Measurements from ENCODE around the gene SARS2.
A peak's percentile ranks its signal among the peaks of the same experiment; 100 is the strongest.

SARS2 gene

GRCh38 chr19:38900743-38901190 lies 29.8 kb downstream of the SARS2 start:
- WGBS (ENCODE audit: insufficient coverage) = 33% methylated on average over 1 of the region's 3 CpGs
- POLR2A ChIA-PET = interaction anchor here (0.6 to 0.7 kb wide), 2 partner anchors 26 to 52 kb away, joined by 3 to 8 read pairs; no protein-coding TSS in a partner anchor

GRCh38 chr19:38900202-38900629 lies 30.3 kb downstream of the SARS2 start:
- Histone ChIP-seq H3K36me3 (ENCODE audit: control insufficient read depth in 4 of 4, insufficient read depth in 4 of 4, low read length in 3 of 4) (peaks cover 2 to 13% (median 9%) of the 10 kb centered on the region in 4 experiments), H3K27ac (ENCODE audit: insufficient read depth in 1 of 2, low read depth in 1 of 2, low read length in 2 of 2, poor library complexity in 1 of 2, severe bottlenecking in 2 of 2) (peak overlapping the region; percentile 88 to 96), H3K9me3 (ENCODE audit: control extremely low read depth in 1 of 5, control insufficient read depth in 4 of 5, insufficient read depth in 2 of 5, low read depth in 1 of 5, low read length in 4 of 5) (no peaks in the 10 kb centered on the region), H3K4me1 (ENCODE audit: control extremely low read depth in 1 of 4, control insufficient read depth in 4 of 4, insufficient read depth in 4 of 4, low read length in 3 of 4) (peaks cover 0 to 26% (median 18%) of the 10 kb centered on the region in 4 experiments), H3K27me3 (replicated peaks in 2 of 5; ENCODE audit: control insufficient read depth in 4 of 5, insufficient read depth in 5 of 5, low read length in 4 of 5) (no peaks in the 10 kb centered on the region), H3K4me3 (ENCODE audit: control insufficient read depth in 1 of 7, extremely low read depth in 1 of 7, insufficient read depth in 4 of 7, low read depth in 2 of 7, low read length in 6 of 7) (peak overlapping the region; percentile 60 to 95 (median 82))
- ChIA-PET POLR2A (interaction anchor here (0.6 to 1.1 kb wide), 5 partner anchors 27 to 170 kb away, joined by 3 to 5 read pairs (median 3); partner anchors contain the start of gene ECH1), CTCF (interaction anchor here (0.6 to 1.4 kb wide), 6 partner anchors 12 to 53 kb away, joined by 3 read pairs; partner anchors contain the start of genes CCER2, MRPS12 and SARS2)
- 0% methylated on average over 7 of the region's 8 CpGs for WGBS (ENCODE audit: insufficient coverage)
- peak in 1 of 3 donors; percentile 30 for DNase-seq

More at GRCh38 chr19:38900743-38901190, 29.8 kb downstream of the SARS2 start:
- Histone ChIP-seq H3K4me1 (ENCODE audit: control extremely low read depth in 1 of 4, control insufficient read depth in 4 of 4, insufficient read depth in 4 of 4, low read length in 3 of 4) (peaks cover 0 to 23% (median 15%) of the 10 kb centered on the region in 4 experiments), H3K27me3 (replicated peaks in 2 of 5; ENCODE audit: control insufficient read depth in 4 of 5, insufficient read depth in 5 of 5, low read length in 4 of 5) (no peaks in the 10 kb centered on the region), H3K27ac (ENCODE audit: insufficient read depth in 1 of 2, low read depth in 1 of 2, low read length in 2 of 2, poor library complexity in 1 of 2, severe bottlenecking in 2 of 2) (peak overlapping the region; percentile 88 to 96), H3K9me3 (ENCODE audit: control extremely low read depth in 1 of 5, control insufficient read depth in 4 of 5, insufficient read depth in 2 of 5, low read depth in 1 of 5, low read length in 4 of 5) (no peaks in the 10 kb centered on the region), H3K36me3 (ENCODE audit: control insufficient read depth in 4 of 4, insufficient read depth in 4 of 4, low read length in 3 of 4) (peaks cover 2 to 18% (median 14%) of the 10 kb centered on the region in 4 experiments), H3K4me3 (ENCODE audit: control insufficient read depth in 1 of 7, extremely low read depth in 1 of 7, insufficient read depth in 4 of 7, low read depth in 2 of 7, low read length in 6 of 7) (peak overlapping the region in 6 of 7 experiments; percentile 4 to 95 (median 84))
- CTCF ChIA-PET = interaction anchor here (0.9 to 1.4 kb wide), 5 partner anchors 11 to 54 kb away, joined by 3 read pairs; partner anchors contain the start of genes CCER2, MRPS12 and SARS2
- DNase-seq = no peak

DNA sequence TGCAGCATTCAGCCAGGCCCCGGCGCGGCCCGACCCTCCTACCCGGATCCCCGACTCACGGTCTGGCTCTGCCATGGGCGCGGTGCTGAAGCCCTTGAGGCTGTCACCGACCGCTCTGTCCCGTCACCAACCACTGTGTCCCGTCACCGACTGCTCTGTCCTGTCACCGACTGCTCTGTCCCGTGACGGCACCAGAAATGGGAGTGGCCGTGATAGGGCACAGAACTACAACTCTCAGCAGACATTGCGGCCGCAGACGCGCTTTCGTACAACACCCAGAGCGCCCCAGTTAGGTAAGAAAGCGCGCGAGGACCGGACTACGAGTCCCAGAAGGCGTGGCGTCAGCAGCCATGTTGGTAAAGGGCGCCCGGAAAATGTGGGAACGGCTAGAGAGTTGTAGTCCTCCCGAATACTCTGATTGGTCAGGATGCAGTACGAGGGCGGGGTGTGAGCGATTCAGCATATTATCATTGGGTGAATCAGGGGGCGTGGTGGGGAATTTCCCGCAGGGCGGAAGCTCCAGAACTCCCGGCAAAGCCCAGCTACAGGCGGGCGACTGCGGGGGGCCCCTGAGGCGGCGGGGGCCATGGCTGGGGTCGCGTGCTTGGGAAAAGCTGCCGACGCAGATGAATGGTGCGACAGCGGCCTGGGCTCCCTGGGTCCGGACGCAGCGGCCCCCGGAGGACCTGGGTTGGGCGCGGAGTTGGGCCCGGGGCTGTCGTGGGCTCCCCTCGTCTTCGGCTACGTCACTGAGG lies 30.9 kb downstream of the SARS2 start, which contains the start of the genes NFKBIB and SIRT2:
Gene NFKBIB (plus strand): TSS at position 523 of the 755 bp plus-strand sequence. CDS start 64 bp downstream, at position 587.
Gene SIRT2 (minus strand): TSS at position 172 of the 755 bp plus-strand sequence. CDS start 97 bp downstream, at position 75.
- peak within 1 kb of the TSS; percentile 60 to 95 (median 83) for H3K4me3 ChIP-seq (ENCODE audit: control insufficient read depth in 1 of 7, extremely low read depth in 1 of 7, insufficient read depth in 4 of 7, low read depth in 2 of 7, low read length in 6 of 7)
- DNase-seq = peak; percentile 100
- ChIA-PET POLR2A (interaction anchor here (0.6 to 1.1 kb wide), 4 partner anchors 48 to 169 kb away, joined by 3 to 5 read pairs (median 4); partner anchors contain the start of gene ECH1), CTCF (interaction anchor here (0.6 to 1.4 kb wide), 3 partner anchors 31 to 53 kb away, joined by 3 read pairs; partner anchors contain the start of genes MRPS12 and SARS2)
- peaks cover 0 to 31% (median 24%) of the 10 kb centered on the region in 4 experiments for H3K4me1 ChIP-seq (ENCODE audit: control extremely low read depth in 1 of 4, control insufficient read depth in 4 of 4, insufficient read depth in 4 of 4, low read length in 3 of 4)
- under 1% methylated on average over 63 of the region's 64 CpGs for WGBS (ENCODE audit: insufficient coverage)
- H3K27ac ChIP-seq (ENCODE audit: insufficient read depth in 1 of 2, low read depth in 1 of 2, low read length in 2 of 2, poor library complexity in 1 of 2, severe bottlenecking in 2 of 2) = peak within 1 kb of the TSS; percentile 88 to 96
- H3K27me3 ChIP-seq (replicated peaks in 2 of 5; ENCODE audit: control insufficient read depth in 4 of 5, insufficient read depth in 5 of 5, low read length in 4 of 5) = no peaks in the 10 kb centered on the region
- no peaks in the 10 kb centered on the region for H3K9me3 ChIP-seq (ENCODE audit: control extremely low read depth in 1 of 5, control insufficient read depth in 4 of 5, insufficient read depth in 2 of 5, low read depth in 1 of 5, low read length in 4 of 5)
- peaks cover 2 to 7% (median 7%) of the 10 kb centered on the region in 4 experiments for H3K36me3 ChIP-seq (ENCODE audit: control insufficient read depth in 4 of 4, insufficient read depth in 4 of 4, low read length in 3 of 4)

DNA sequence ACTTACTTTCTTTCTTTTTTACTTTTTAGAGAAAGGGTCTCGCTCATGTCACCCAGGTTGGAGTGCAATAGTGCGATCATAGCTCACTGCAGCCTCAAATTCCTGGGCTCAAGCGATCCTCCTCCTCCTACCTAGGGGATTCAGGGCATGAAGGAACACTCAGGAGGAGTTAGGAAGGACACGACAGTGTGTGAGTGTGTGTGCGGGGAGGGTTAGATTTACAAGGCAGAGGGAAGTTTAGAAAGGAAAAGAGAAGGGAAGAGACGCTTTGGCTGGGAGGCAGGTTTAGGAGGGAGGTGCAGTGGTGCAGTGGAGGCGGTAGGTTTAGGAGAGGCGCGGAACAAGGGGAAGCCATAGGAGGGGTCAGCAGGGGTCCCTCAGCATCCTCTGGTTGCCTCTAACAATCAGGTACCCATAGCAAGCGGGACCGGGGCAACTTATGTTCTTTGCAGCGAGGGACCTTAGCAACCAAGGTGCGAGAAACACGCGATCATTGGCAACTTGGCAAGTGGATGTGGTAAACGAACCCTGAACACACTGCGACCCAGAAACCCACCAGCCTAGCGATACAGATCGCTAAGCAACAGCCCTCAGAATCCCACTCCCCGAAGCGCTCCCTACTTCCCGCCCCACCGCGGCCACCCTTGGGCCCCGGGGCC lies 31.6 kb downstream of the SARS2 start:
- ChIA-PET POLR2A (interaction anchor here (1.1 kb wide), 1 partner anchor 50 kb away, joined by 3 read pairs; no protein-coding TSS in a partner anchor), CTCF (no interaction called here)
- no peak for DNase-seq
- H3K4me1 ChIP-seq (ENCODE audit: control extremely low read depth in 1 of 4, control insufficient read depth in 4 of 4, insufficient read depth in 4 of 4, low read length in 3 of 4) = peaks cover 0 to 32% (median 25%) of the 10 kb centered on the region in 4 experiments
- no peaks in the 10 kb centered on the region for H3K9me3 ChIP-seq (ENCODE audit: control extremely low read depth in 1 of 5, control insufficient read depth in 4 of 5, insufficient read depth in 2 of 5, low read depth in 1 of 5, low read length in 4 of 5)
- WGBS (ENCODE audit: insufficient coverage) = 4% methylated on average over 21 of the region's 25 CpGs
- no peaks in the 10 kb centered on the region for H3K27me3 ChIP-seq (replicated peaks in 2 of 5; ENCODE audit: control insufficient read depth in 4 of 5, insufficient read depth in 5 of 5, low read length in 4 of 5)
- H3K4me3 ChIP-seq (ENCODE audit: control insufficient read depth in 1 of 7, extremely low read depth in 1 of 7, insufficient read depth in 4 of 7, low read depth in 2 of 7, low read length in 6 of 7) = peak overlapping the region; percentile 50 to 95 (median 83)
- H3K36me3 ChIP-seq (ENCODE audit: control insufficient read depth in 4 of 4, insufficient read depth in 4 of 4, low read length in 3 of 4) = no peaks in the 10 kb centered on the region
- H3K27ac ChIP-seq (ENCODE audit: insufficient read depth in 1 of 2, low read depth in 1 of 2, low read length in 2 of 2, poor library complexity in 1 of 2, severe bottlenecking in 2 of 2) = peak overlapping the region; percentile 64 to 96

DNA sequence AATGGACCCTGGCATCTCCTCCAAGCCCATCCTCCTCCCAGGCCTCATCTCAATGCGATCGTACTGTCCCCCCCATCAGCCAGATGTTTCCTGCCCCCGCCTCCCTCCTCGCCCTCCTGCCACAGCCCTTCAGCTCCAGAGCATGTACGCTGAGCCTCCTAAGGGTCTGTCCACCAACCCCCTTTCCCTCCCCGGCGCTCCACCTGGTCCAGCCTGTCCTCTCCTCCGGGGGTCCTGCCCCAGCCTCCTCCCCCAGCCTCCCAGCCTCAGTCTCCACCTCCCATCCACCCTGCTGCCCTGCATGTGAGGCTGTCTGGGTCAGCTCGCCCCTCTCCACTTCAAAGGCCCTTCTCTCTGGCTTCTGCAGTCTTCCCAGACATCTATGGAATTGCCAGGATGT lies 35.6 kb downstream of the SARS2 start:
- DNase-seq = no peak
- H3K36me3 ChIP-seq (ENCODE audit: control insufficient read depth in 4 of 4, insufficient read depth in 4 of 4, low read length in 3 of 4) = peaks cover 0 to 14% (median 8%) of the 10 kb centered on the region in 4 experiments
- 43% methylated on average over 9 of the region's 9 CpGs for WGBS (ENCODE audit: insufficient coverage)
- no peaks in the 10 kb centered on the region for H3K9me3 ChIP-seq (ENCODE audit: control extremely low read depth in 1 of 5, control insufficient read depth in 4 of 5, insufficient read depth in 2 of 5, low read depth in 1 of 5, low read length in 4 of 5)
- peak overlapping the region in 1 of 2 experiments; percentile 43 for H3K27ac ChIP-seq (ENCODE audit: insufficient read depth in 1 of 2, low read depth in 1 of 2, low read length in 2 of 2, poor library complexity in 1 of 2, severe bottlenecking in 2 of 2)
- CTCF ChIA-PET = interaction anchor here (1.2 to 1.7 kb wide), 3 partner anchors 24 to 35 kb away, joined by 3 to 5 read pairs (median 3); partner anchors contain the start of genes MRPS12 and SARS2
- no peaks in the 10 kb centered on the region for H3K27me3 ChIP-seq (replicated peaks in 2 of 5; ENCODE audit: control insufficient read depth in 4 of 5, insufficient read depth in 5 of 5, low read length in 4 of 5)
- H3K4me3 ChIP-seq (ENCODE audit: control insufficient read depth in 1 of 7, extremely low read depth in 1 of 7, insufficient read depth in 4 of 7, low read depth in 2 of 7, low read length in 6 of 7) = no peak overlapping the region
- POLR2A ChIA-PET = interaction anchor here (0.7 kb wide), 1 partner anchor 723 kb away, joined by 7 read pairs; no protein-coding TSS in a partner anchor
- peaks cover 0 to 25% (median 20%) of the 10 kb centered on the region in 4 experiments for H3K4me1 ChIP-seq (ENCODE audit: control extremely low read depth in 1 of 4, control insufficient read depth in 4 of 4, insufficient read depth in 4 of 4, low read length in 3 of 4)

GRCh38 chr19:38893341-38893771 lies 37.2 kb downstream of the SARS2 start:
- WGBS (ENCODE audit: insufficient coverage) = 98% methylated on average over 11 of the region's 14 CpGs
- H3K27me3 ChIP-seq (replicated peaks in 2 of 5; ENCODE audit: control insufficient read depth in 4 of 5, insufficient read depth in 5 of 5, low read length in 4 of 5) = no peaks in the 10 kb centered on the region

More at GRCh38 chr19:38893341-38893771, 37.2 kb downstream of the SARS2 start:
- no peak for DNase-seq
- H3K27ac ChIP-seq (ENCODE audit: insufficient read depth in 1 of 2, low read depth in 1 of 2, low read length in 2 of 2, poor library complexity in 1 of 2, severe bottlenecking in 2 of 2) = no peak overlapping the region
- H3K4me1 ChIP-seq (ENCODE audit: control extremely low read depth in 1 of 4, control insufficient read depth in 4 of 4, insufficient read depth in 4 of 4, low read length in 3 of 4) = peaks cover 0 to 16% (median 11%) of the 10 kb centered on the region in 4 experiments
- H3K4me3 ChIP-seq (ENCODE audit: control insufficient read depth in 1 of 7, extremely low read depth in 1 of 7, insufficient read depth in 4 of 7, low read depth in 2 of 7, low read length in 6 of 7) = no peak overlapping the region
- ChIA-PET POLR2A (interaction anchor here (0.6 kb wide), 1 partner anchor 51 kb away, joined by 3 read pairs; no protein-coding TSS in a partner anchor), CTCF (interaction anchor here (1.0 kb wide), 1 partner anchor 24 kb away, joined by 3 read pairs; no protein-coding TSS in a partner anchor)
- H3K9me3 ChIP-seq (ENCODE audit: control extremely low read depth in 1 of 5, control insufficient read depth in 4 of 5, insufficient read depth in 2 of 5, low read depth in 1 of 5, low read length in 4 of 5) = no peaks in the 10 kb centered on the region
- H3K36me3 ChIP-seq (ENCODE audit: control insufficient read depth in 4 of 4, insufficient read depth in 4 of 4, low read length in 3 of 4) = peaks cover 2 to 29% (median 21%) of the 10 kb centered on the region in 4 experiments
